Lung microvascular endothelial cell (primary cell): ENCODE results near the gene RMND5A. TPM values are rescaled to one million over a fixed set of nuclear protein-coding genes. Genes with fewer than 3 reads are reported as not detected.
A peak's percentile ranks its signal among the peaks of the same experiment; 100 is the strongest.
"Not testable (repeated sequence)": the region's sequence is repeated elsewhere in the genome, so short reads cannot be mapped to it uniquely, and the experiment has no call there.

ENCODE experiments used
- DNase-seq, 2 donors: peaks; one replicate each; pipeline versions ENCODE4 v3.0.0 to v3.0.0-alpha.2; 2010; ENCODE audit warnings: low read depth in 2 of 2
- total RNA-seq: library from RNA; depleted of rRNA; stranded (reverse); fragments of >200 nt; gene quantifications from 2 replicates; pipeline ENCODE4 v1.2.1, GENCODE V29; 2014

The RMND5A gene
- total RNA-seq, 1 donor from 2014 or later, result 73.0 TPM

- not testable (repeated sequence) for DNase-seq
Observed at GRCh38 chr2:86708126-86708525, 12.0 kb upstream of the RMND5A start.

GRCh38 chr2:86714579-86715173 is 5.4 kb upstream of the RMND5A start:
- peak in 1 of 2 donors; percentile 0 for DNase-seq

GRCh38 chr2:86719263-86719636 is 841 bp upstream of the RMND5A start:
- not testable (repeated sequence) for DNase-seq

GRCh38 chr2:86720540-86721320 is 639 bp downstream of the RMND5A start:
- peak; percentile 52 to 63 for DNase-seq

- not testable (repeated sequence) for DNase-seq
Observed at GRCh38 chr2:86725706-86726105, 5.6 kb downstream of the RMND5A start.

- not testable (repeated sequence) for DNase-seq
Observed at GRCh38 chr2:86732040-86732525, 12.0 kb downstream of the RMND5A start.

GRCh38 chr2:86732837-86733236 is 12.7 kb downstream of the RMND5A start:
- not testable (repeated sequence) for DNase-seq

GRCh38 chr2:86733528-86733927 is 13.4 kb downstream of the RMND5A start:
- DNase-seq, result not testable (repeated sequence)

- peak in 1 of 2 donors; percentile 17 for DNase-seq
Observed at GRCh38 chr2:86734896-86735295, 14.8 kb downstream of the RMND5A start.

- DNase-seq, result not testable (repeated sequence)
Observed at GRCh38 chr2:86739485-86739884, 19.4 kb downstream of the RMND5A start.

GRCh38 chr2:86739889-86740288 is 19.8 kb downstream of the RMND5A start:
- DNase-seq, result not testable (repeated sequence)

- DNase-seq, result not testable (repeated sequence)
Observed at GRCh38 chr2:86741889-86742498, 21.9 kb downstream of the RMND5A start.

- no peak for DNase-seq
Observed at GRCh38 chr2:86744152-86744551, 24.1 kb downstream of the RMND5A start.

- DNase-seq, result no peak
Observed at GRCh38 chr2:86746939-86747338, 26.8 kb downstream of the RMND5A start.

GRCh38 chr2:86747711-86748639 is 27.9 kb downstream of the RMND5A start:
- peak; percentile 50 to 80 for DNase-seq

GRCh38 chr2:86750240-86750839 is 30.2 kb downstream of the RMND5A start:
- peak in 1 of 2 donors; percentile 7 for DNase-seq

GRCh38 chr2:86751778-86752177 is 31.7 kb downstream of the RMND5A start:
- no peak for DNase-seq

GRCh38 chr2:86752934-86753333 is 32.8 kb downstream of the RMND5A start:
- no peak for DNase-seq

GRCh38 chr2:86753606-86754005 is 33.5 kb downstream of the RMND5A start:
- DNase-seq, result no peak

- no peak for DNase-seq
Observed at GRCh38 chr2:86758405-86758804, 38.3 kb downstream of the RMND5A start.

GRCh38 chr2:86760371-86760770 is 40.3 kb downstream of the RMND5A start:
- no peak for DNase-seq
